DMS79 (cell line): ENCODE data around the gene WFS1.

ENCODE experiments used
- DNase-seq: peaks from one replicate; lab custom pipeline; 2025; lab: John Stamatoyannopoulos, UW

WFS1 gene

DNA sequence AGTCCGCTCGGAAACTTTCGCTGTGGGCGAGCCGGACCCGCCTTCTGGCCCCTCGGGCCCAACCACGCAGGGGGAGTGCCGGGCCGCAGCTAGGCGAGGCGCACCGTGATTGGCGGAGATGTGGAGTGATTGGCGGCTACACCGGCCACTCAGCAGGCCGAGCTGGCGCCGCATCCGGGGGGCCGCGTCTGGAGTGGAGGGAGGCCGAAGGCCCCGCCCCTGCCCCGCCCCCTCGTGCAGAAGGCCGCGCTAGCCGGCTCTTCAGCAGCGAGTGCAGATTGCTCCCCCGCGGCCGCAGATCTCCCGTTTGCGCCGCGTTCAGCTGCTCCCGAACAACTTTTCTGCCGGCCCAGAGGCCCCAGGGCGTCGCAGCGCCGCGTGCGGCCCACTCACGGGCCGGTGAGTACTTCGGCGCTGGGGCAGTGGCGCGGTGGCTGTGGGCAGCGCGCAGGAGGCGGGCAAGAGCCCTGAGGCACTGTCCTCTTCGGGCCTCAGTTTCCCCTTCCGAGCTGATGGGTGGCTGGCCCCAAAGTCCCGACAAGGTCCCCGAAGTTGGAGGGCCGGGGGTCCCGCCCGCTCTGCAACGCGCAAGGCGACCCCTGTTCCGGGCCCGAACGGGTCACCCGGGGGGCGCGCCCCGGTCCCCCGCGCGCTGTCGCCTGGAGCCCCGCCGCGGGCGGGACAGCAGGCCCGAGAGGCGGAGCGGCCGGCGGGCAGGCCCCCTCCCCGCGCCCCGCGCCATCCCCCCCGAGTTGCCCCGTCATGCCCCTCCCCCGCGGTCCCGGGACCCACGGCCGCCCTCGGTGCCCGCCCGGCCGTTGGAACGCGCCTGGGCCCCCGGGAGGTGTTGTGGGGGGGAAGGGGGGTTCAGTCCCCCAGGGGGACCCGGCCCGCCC lies at the start of gene WFS1:
TSS of gene WFS1 (plus strand) at position 235 of the 896 bp plus-strand sequence. CDS start 7,606 bp downstream, outside the sequence.
- peak; percentile 76 for DNase-seq

- no peak for DNase-seq
Measured at GRCh38 chr4:6221301-6221850, 48.3 kb upstream of the WFS1 start.

- no peak for DNase-seq
Measured at GRCh38 chr4:6221851-6222760, 47.5 kb upstream of the WFS1 start.

GRCh38 chr4:6222761-6223292 lies 46.8 kb upstream of the WFS1 start:
- no peak for DNase-seq

GRCh38 chr4:6224735-6225134 lies 44.9 kb upstream of the WFS1 start:
- no peak for DNase-seq

DNA sequence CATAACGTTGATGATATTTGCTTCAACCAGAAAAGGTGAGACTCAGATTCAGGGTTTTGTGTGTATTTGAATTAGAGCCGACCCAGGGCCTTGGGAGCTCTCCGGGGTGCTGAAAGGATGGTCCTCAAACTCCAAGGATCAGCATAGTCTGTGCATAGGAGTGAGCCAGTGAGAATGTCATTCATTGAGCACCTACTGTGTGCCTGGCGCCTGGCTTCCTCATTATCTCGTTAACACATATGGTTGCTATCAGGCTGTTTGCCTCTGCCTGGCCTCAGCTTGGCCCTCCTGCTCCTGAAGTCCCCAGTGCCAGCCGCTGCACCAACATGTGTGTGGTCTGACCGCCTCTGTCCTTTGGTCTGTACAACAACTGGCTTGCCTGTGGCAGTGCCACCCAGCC lies 44.2 kb upstream of the WFS1 start:
- no peak for DNase-seq

GRCh38 chr4:6226506-6226905 lies 43.1 kb upstream of the WFS1 start:
- no peak for DNase-seq

DNA sequence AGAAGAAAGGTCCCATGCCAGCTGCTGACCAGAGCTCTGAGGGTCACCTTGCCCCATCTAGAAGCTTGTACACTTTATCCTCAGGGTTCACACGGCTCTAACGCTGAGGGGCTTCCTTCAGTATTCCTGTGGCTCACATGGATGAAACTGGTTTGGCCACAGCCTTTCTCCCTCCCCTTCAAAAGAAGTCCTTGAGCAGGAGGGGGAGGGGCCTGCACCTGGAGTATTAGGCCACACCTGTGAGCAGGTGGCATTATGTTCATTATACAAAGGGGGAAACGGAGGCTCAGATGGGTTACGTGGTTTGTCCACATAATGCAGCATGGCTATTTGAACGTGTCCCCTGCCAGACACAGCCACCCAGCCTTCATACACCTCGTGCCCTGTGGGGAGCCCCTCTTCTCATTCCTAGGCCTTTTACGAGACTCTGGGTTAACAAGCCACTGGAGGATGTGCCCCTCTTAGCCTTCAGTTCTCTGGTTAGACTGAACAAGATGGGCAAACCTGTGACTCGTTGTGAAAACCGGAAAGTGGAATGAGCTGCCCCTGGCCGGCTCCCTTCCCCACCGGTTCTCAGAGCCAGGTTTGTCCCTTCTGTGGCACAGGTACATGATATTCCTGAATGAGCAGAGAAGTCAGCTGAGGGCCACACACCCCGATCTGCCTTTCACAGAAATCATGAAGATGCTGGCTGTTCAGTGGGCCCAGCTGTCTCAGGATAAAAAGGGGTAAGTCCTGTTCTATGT lies 42.1 kb upstream of the WFS1 start:
- DNase-seq = peak; percentile 7

DNA sequence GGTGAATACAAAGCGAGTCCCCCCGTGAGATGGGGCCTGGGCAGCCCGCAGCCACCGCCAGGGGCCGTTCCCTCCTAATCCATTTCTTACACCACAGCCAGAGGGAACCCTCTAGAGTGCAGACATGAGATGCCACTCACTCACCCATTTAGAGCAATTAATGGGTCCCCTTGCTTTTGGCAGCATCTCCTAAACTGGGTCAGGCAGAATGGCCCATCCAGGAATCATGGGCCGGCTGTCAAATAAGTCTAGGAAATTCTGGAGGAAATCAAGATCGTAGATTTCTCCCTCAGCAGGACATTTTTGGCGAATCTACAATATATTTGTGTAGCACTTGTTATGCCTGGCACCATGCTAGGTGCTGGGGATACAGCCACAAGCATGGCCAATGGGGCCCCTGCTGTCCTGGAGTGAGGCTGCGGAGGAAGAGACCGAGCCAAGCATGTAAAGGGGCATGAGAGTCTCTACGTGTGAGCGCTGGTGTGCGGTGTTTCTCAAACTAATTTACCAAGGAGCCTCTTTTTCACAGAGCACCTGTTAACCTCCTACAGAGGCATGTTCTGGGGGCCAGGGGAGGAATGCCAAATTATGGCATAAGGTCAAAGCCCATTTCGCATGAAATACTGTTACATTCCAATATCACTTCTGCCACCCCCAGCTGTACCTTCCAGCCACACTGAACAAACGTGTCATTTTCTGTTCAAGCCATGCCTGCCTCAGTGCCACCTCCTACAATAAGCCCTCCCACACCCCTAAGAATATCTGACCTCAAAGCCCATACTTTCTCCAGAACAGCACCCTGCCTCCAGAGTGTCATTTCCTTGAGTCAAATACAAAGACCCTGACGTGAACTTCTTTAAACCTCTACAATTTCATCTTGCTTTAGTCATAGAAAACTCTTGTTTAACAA lies 41.2 kb upstream of the WFS1 start:
- no peak for DNase-seq

DNA sequence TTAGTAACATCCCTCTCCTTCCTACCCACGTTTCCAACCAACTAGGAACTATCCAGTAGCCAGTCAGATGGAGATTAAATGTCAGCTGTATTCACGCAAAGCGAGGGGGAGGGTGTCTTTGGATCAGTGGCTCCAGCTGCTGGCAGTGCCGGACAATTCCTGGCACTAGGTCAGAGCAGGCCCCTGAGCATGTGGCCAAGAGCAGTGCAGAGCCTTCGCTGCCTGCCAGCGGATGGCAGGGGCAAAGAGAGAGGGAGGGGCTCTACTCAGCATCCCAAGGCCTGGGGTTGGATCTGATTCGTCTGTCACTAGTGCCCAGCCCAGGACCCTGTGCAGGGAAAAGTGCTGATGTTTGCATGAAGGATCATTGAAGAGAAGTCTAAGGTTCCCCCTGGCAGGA lies 40.6 kb upstream of the WFS1 start:
- no peak for DNase-seq

- no peak for DNase-seq
Measured at GRCh38 chr4:6229671-6230501, 39.8 kb upstream of the WFS1 start.

DNA sequence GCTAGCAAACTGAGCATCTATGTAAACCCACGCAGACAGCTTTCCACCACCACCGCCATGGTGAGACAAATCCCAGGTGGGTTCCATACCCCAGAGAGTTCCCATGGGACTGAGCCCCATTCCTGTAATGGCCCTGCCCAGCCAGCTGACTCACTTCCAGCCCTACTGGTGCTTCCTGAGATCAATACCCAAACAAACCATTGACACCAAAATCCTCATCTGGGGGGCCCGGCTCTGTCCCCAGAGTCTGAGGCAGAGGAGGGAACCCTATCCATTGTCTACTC lies 39.2 kb upstream of the WFS1 start:
- no peak for DNase-seq

DNA sequence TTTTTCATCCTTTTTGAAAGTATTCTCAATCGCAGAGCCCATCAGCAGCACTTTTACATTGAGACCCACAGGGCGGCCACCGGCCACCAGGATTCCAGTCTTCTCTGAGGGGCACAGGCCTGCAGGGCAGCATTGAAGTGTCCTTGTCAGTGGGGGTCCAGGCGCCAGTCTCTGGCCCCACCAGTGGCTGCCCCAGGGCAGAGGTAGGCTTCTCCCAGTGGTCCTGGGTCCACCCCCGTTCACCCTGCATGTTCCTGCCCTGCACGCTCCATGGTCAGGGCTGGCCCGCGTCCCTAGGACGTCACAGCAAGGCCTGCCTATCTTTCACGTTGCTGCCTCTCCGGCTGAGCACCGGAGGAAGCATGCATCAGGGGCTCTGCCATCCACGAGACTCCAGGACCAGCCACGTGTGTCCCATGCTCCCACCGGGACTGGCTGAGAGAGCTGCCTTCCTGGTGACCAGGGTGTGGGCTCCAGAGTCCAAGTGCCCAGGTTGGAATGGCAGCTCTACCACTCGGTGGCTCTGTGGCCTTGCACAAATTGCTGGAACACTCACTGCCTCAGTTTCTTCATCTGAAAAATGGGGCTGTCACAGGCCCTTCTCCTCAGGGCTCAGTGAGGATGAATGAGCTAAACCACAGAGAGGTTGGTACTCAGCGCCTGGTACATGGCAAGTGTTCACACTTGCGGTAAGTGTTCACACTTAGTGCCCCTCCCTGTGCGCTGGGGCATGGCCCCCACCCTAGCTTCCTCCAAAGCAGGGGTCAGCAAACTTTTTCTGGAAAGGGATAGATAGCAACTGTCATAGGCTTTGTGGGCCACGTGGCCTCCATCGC lies 38.6 kb upstream of the WFS1 start:
- DNase-seq = no peak

- no peak for DNase-seq
Measured at GRCh38 chr4:6231663-6232165, 37.9 kb upstream of the WFS1 start.

DNA sequence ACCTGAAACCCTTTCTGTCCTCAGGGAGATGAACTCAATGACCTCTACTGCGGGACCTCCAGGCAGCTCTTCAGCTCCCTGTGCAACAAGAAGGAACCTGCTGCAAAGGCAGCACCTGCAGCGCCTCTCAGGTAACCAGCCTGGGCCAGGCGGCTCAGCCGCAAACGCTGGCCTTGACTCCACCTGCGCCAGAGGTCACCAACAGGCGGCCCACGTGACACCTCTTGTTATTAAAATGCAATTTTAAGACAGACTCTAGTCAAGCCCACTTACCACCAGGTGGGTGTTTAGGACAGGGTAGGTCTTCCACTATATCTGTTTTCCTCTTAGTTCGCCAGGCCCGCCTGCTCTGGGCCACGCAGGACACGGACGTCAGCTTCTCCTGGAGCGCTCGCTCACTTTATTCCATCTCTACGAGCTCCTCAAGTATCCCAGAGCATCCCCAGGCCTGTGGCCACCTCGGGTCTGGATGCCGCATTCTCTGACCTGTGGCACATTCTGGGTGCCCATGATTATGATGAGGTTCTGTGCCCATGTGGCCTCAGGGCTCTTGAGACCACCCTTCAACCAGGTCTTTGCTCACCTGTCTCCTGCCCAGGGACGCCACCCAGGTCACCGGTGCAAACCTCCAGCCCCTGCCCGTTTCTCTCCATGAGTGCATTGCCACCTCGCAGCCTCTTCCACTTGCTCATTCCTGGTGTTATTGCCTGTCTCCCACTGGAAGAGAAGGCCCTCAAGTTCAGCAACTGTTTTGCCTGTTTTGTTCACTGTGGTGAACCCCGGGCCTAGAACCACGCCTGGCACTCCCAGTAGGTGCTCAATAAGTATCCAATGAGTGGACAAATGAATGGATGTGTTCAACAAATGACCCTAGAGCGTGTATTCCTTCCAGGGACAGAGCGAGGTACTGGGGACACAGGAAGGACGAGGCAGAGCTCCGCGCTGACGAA lies 36.5 kb upstream of the WFS1 start:
- no peak for DNase-seq

GRCh38 chr4:6233929-6234328 lies 35.7 kb upstream of the WFS1 start:
- no peak for DNase-seq

GRCh38 chr4:6235012-6235411 lies 34.6 kb upstream of the WFS1 start:
- DNase-seq = no peak
